Right lobe of liver (tissue), 6 donors: ENCODE data around the gene HERC6. TPM values are rescaled to one million over a fixed set of nuclear protein-coding genes. Genes with fewer than 3 reads are reported as not detected.

Source experiments
- ATAC-seq, 4 donors: fragments of 200-7000 bp; cut with Tn5 transposase; one replicate each; pipeline ENCODE4 v1.9.1; 2020; ENCODE audit warnings: mild to moderate bottlenecking in 4 of 4, moderate library complexity in 4 of 4
- DNase-seq, 3 donors: peaks; one replicate each; pipeline ENCODE4 v3.0.0-alpha.2; 2020
- H3K27ac ChIP-seq, 3 donors: fragments of 200-600 bp; one replicate each; pipeline ENCODE4 v1.8.0; 2022
- H3K27me3 ChIP-seq, 2 donors: fragments of 200-600 bp; one replicate each; pipeline ENCODE4 v1.8.0; 2022
- H3K36me3 ChIP-seq, 4 donors: fragments of 200-600 bp; sonication (generic) in 1 of 4; one replicate each; pipeline versions ENCODE4 v1.5.1 to v1.8.0; 2017 to 2022; ENCODE audit warnings: control low read depth in 1 of 4
- H3K4me1 ChIP-seq, 4 donors: fragments of 200-600 bp; sonication (generic) in 1 of 4; one replicate each; pipeline versions ENCODE4 v1.5.1 to v1.8.0; 2017 to 2022; ENCODE audit warnings: control low read depth in 1 of 4
- H3K4me3 ChIP-seq, 3 donors: fragments of 200-600 bp; one replicate each; pipeline ENCODE4 v1.8.0; 2022
- H3K9me3 ChIP-seq, 4 donors: fragments of 200-600 bp; sonication (generic) in 1 of 4; one replicate each; pipeline versions ENCODE4 v1.5.1 to v1.8.0; 2017 to 2022; ENCODE audit warnings: control low read depth in 1 of 4
- CTCF ChIP-seq, 4 donors: fragments of 200-600 bp in 3 of 4; fragments of 450-650 bp in 1 of 4; IDR thresholded peaks; one replicate each; pipeline versions ENCODE4 v1.5.1 to v1.8.0; 2016 to 2022; ENCODE audit warnings: antibody characterized with exemption in 4 of 4, mild to moderate bottlenecking in 2 of 4
- POLR2A ChIP-seq: fragments of 450-650 bp; IDR thresholded peaks from one replicate; pipeline ENCODE4 v1.6.1; 2017; ENCODE audit warnings: antibody characterized with exemption, mild to moderate bottlenecking
- WGBS: methylation state at CpG from one replicate; pipeline ENCODE4 v1.1.6; 2018; ENCODE audit warnings: low coverage, low lambda C conversion rate; ENCODE audit not compliant: insufficient coverage; ENCODE audit errors: missing lambda C conversion rate; 5-methylcytosine and 5-hydroxymethylcytosine counted together
- intact Hi-C, 2 donors: fragments of 100-400 bp; cut with DNase I; formaldehyde crosslinking; loops; one replicate each; pipeline versions ENCODE4 v1.11.2 to v1.14.1; 2022
- total RNA-seq, 6 experiments: library from RNA; depleted of rRNA in 2 of 6; stranded (reverse); fragments of >200 nt in 2 of 6; fragmentation: NEBNext Ultra II Directional in 3 of 6; extraction: Animal tissue kit (Norgen Biotek cat#: 25700) in 3 of 6; gene quantifications; one replicate each; pipeline versions ENCODE4 v1.1.0 to v1.2.4, GENCODE V29; 2016 to 2023
- donor health status: DM: no; HTN: yes; CAD: no.
- donor health status: DM: no; HTN: no; CAD: no.
- donor health status: DM: no; HTN: no; CAD: no.
- donor health status: DM: no; HTN: yes; CAD: no.
- donor health status: DM: no; HTN: yes; CAD: no.

The HERC6 gene
- total RNA-seq, 6 experiments from 2014 or later, result 1.7 to 4.2 (median 3.6) TPM

- no peak for TF ChIP-seq CTCF (IDR thresholded peaks at IDR 0.05)
- no peak for TF ChIP-seq POLR2A
- WGBS, result no CpG with 5 or more reads among the region's 2 CpGs
- ATAC-seq (no peak), DNase-seq (no peak)
- H3K4me1 ChIP-seq, result no peaks in the 10 kb centered on the region
- no peaks in the 10 kb centered on the region for H3K36me3 ChIP-seq
- H3K9me3 ChIP-seq, result no peaks in the 10 kb centered on the region
- no peak overlapping the region for H3K27ac ChIP-seq
- intact Hi-C loops, result loop anchor here in 1 of 2 donors (5.0 to 10.0 kb wide), 2 partner anchors 66 to 228 kb away; no protein-coding TSS in a partner anchor
- no peaks in the 10 kb centered on the region for H3K27me3 ChIP-seq
- no peak overlapping the region for H3K4me3 ChIP-seq
These were observed 74.3 kb downstream of the HERC6 start for GRCh38 chr4:88452912-88453311.

- DNase-seq (peak; percentile 97 to 98 (median 97)), ATAC-seq (peak; percentile 95 to 98 (median 97))
- Histone ChIP-seq H3K27me3 (no peaks in the 10 kb centered on the region), H3K4me1 (no peaks in the 10 kb centered on the region), H3K36me3 (no peaks in the 10 kb centered on the region), H3K27ac (peak within 1 kb of the TSS; percentile 49 to 77 (median 66)), H3K9me3 (no peaks in the 10 kb centered on the region), H3K4me3 (peak within 1 kb of the TSS; percentile 60 to 78 (median 74))
- intact Hi-C loops, result loop anchor here in 1 of 2 donors (10.0 kb wide), 1 partner anchor 232 kb away; no protein-coding TSS in a partner anchor
- 0% methylated on average over 27 of the region's 57 CpGs for WGBS
- peak; percentile 66 for TF ChIP-seq POLR2A
- TF ChIP-seq CTCF (IDR thresholded peaks at IDR 0.05), result peak; percentile 56 to 74 (median 71)
These were observed 78.1 kb downstream of the HERC6 start, which contains the start of gene HERC5 for GRCh38 chr4:88456670-88457306. TSS of gene HERC5 (plus strand) at chr4:88457119. CDS start at chr4:88457270, 151 bp downstream.

GRCh38 chr4:88457307-88458103, 78.9 kb downstream of the HERC6 start:
- Histone ChIP-seq H3K4me1 (no peaks in the 10 kb centered on the region), H3K27me3 (no peaks in the 10 kb centered on the region), H3K9me3 (no peaks in the 10 kb centered on the region), H3K27ac (peak overlapping the region; percentile 49 to 77 (median 66)), H3K36me3 (no peaks in the 10 kb centered on the region), H3K4me3 (peak overlapping the region; percentile 60 to 78 (median 74))
- intact Hi-C loops, result loop anchor here in 1 of 2 donors (10.0 kb wide), 1 partner anchor 233 kb away; no protein-coding TSS in a partner anchor
- ATAC-seq (peak; percentile 33 to 59 (median 57)), DNase-seq (peak; percentile 58 to 67 (median 58))
- no peak for TF ChIP-seq CTCF (IDR thresholded peaks at IDR 0.05)
- no peak for TF ChIP-seq POLR2A
- 16% methylated on average over 8 of the region's 75 CpGs for WGBS

- WGBS, result 36% methylated on average over 7 of the region's 7 CpGs
- peak overlapping the region in 2 of 3 donors; percentile 60 to 78 for H3K4me3 ChIP-seq
- TF ChIP-seq POLR2A (no peak), CTCF (IDR thresholded peaks at IDR 0.05) (no peak)
- no peak for ATAC-seq
- intact Hi-C loops, result loop anchor here in 1 of 2 donors (10.0 kb wide), 1 partner anchor 233 kb away; no protein-coding TSS in a partner anchor
- no peaks in the 10 kb centered on the region for H3K27me3 ChIP-seq
- DNase-seq, result no peak
- no peaks in the 10 kb centered on the region for H3K9me3 ChIP-seq
- H3K27ac ChIP-seq, result no peak overlapping the region
- no peaks in the 10 kb centered on the region for H3K36me3 ChIP-seq
- H3K4me1 ChIP-seq, result no peaks in the 10 kb centered on the region
These were observed 79.6 kb downstream of the HERC6 start for GRCh38 chr4:88458104-88458740.
